CD4-positive, alpha-beta T cell treated with Interferon gamma for 1 hour (primary cell): ENCODE measurements around the gene MORN5.

Source experiments
- DNase-seq: peaks from one replicate; pipeline ENCODE4 v3.0.0-alpha.2; 2020

MORN5 gene

DNA sequence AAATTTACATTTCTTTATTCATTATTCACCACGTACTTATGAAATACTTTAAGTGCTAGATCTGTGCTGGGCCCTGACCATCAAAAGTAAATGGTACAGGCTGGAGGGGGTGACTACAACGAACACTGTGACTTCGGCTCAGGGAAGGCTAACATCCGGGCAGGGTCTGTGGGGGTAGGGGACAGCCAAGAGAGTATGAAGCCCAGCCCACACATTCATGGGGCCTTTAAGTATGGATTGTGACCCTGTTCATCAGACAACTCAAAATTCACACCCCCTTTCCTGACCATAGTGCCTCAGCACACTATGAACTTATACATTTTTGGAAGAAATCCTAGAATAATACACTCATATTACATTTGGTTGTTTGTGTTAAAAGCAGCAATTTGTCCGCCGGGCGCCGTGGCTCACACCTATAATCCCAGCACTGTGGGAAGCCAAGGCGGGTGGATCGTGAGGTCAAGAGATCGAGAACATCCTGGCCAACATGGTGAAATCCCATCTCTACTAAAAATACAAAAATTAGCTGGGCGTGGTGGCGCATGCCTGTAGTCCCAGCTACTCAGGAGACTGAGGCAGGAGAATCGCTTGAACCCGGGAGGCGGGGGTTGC, 33.3 kb downstream of the MORN5 start:
- no peak for DNase-seq

- no peak for DNase-seq
Observed at GRCh38 chr9:122193651-122194050, 33.9 kb downstream of the MORN5 start.

- no peak for DNase-seq
Observed at GRCh38 chr9:122195875-122196274, 36.2 kb downstream of the MORN5 start.

DNA sequence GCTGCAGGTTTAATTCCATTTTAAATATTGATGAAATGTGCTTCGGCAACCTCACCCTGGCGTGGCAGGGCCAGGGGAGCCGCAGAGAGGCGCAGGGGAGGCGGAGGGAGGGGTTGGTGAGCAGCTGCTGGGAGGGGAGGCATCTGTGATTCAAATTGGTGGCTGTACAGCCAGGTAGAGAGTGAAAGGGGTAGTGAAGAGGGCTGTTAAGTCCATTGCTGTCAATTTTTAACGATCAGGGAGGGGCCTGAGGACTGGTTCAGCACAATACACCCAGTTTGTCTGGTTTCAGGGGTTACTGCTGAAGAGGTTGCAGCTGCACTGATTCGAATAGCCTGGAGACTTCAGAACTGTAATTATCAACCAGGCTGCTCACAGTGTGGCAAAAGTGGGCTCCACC, 37.7 kb downstream of the MORN5 start:
- DNase-seq = no peak

GRCh38 chr9:122197882-122198281, 38.2 kb downstream of the MORN5 start:
- DNase-seq = no peak

GRCh38 chr9:122200960-122201595, 41.4 kb downstream of the MORN5 start:
- DNase-seq = no peak

DNA sequence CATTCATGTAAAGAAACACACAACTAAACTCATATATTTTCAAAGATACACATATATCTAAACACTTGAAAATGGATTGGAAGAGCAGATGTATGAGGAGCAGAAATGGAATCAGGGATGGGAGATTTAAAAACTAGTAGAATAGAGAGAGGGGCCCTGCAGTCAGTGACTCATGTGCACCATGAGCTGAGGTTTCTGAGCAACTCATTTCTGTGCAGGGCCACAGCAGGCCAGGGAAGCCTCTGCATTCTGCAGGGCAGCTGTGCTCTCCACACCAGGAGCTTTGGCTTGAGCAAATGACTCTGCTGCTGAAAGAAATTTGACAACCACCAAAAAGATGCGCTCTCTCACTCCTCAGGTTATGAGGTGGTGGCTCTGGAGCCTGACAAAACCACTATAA, 41.9 kb downstream of the MORN5 start:
- DNase-seq = no peak

GRCh38 chr9:122202111-122202510, 42.4 kb downstream of the MORN5 start:
- no peak for DNase-seq

- no peak for DNase-seq
Observed at GRCh38 chr9:122204055-122204454, 44.3 kb downstream of the MORN5 start.

DNA sequence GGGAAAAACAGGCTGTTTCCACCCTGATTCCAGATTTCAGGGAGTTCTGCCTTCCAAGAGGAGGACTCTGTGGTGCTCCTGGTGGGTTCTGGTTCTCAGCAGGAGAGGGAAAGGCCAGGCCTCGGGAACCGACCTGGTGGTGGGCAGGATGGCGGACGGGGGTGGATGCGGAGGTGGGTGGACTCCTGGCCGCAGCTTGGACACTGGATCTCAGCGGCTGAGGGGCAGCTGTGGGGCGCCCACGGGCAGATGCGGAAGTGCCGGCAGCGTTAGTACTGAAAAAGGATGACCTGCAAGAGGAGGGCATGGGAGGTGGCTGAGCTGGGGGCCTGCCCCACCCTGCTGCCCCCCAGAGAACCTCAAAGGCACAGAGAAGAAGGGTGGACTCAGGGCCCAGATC, 44.8 kb downstream of the MORN5 start:
- DNase-seq = no peak

DNA sequence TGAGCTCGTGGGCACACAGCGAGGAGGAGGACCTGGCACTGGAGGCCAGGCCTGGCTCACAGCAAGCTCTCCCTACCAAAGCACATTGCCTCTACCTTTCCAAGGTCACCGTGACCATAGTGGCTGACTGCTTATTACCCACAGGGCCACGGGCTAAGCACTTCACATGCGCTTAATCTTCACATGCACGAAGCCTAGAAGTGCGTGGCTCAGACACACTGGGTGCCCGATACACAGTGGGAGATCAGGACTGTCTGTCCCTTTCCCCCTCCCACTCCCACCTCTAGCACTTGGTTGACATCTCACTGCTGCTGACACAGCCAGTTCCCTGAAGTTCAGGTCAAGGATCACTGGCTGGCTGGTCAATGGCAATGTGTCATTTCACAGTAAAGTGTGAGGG, 45.5 kb downstream of the MORN5 start:
- no peak for DNase-seq

DNA sequence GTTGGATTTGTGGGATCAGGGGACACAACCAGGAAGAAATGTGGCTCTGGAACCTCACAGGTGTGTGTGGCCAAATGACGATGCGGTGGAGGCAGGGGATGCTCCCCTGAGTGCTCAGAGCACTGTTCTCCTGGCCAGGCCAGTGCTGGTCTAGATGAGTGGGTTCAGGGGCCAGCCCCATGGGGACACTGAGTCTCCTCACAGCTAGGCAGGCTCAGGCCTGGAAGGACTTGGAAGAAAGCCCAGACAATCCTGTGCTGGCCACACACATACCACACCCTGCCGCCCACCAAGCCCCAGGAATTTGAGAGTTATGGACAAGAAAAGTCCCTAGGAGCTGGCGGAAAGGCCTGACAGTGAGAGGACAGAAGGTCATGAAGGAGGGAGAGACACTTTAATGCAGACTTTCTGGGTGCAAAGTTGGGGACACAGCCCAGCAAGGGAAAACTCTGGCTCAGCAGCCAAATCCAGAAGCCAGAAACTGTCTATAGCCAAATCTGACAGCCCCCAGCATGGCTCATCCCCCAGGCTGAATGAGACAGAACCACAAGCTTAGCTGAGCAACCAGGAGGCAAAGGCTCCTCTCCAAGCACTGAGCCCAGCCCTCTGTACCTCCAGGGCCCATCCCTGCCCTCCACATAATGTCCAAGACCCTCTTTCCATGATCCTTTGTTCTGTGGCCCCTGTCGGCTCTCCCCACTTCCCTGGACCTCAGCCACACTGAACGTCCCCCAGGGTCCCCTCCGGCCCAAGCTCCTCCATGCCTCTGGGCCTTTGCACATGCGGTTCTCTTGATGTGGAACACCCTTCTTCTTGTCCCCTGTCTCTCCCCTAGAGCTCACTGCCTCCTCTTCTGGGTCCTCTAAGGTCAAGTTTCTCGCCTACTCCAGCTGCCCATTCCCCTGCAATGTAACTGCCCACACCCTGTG, 46.7 kb downstream of the MORN5 start:
- DNase-seq = no peak

GRCh38 chr9:122207096-122207495, 47.4 kb downstream of the MORN5 start:
- DNase-seq = no peak

DNA sequence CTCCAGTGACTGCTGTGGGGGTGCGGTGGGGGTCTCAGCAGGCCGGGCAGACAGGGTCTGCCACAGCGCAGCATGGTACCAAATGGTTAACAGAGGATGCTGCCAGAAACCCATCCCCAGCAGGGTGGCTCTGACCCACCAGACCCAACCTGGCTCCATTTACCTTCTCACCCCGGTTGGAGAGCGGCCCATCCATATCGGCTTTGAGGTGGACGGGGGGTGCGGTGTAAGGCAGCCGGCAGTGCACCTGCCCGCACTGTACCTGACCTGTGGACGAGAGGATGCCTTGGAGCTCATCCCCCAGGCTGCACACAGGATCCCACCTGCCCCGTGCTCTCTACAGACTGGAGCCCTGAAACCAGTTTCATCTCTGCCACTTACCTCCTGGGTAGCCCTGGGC, 49.7 kb downstream of the MORN5 start:
- DNase-seq = no peak

- no peak for DNase-seq
Observed at GRCh38 chr9:122212473-122213004, 52.8 kb downstream of the MORN5 start.

DNA sequence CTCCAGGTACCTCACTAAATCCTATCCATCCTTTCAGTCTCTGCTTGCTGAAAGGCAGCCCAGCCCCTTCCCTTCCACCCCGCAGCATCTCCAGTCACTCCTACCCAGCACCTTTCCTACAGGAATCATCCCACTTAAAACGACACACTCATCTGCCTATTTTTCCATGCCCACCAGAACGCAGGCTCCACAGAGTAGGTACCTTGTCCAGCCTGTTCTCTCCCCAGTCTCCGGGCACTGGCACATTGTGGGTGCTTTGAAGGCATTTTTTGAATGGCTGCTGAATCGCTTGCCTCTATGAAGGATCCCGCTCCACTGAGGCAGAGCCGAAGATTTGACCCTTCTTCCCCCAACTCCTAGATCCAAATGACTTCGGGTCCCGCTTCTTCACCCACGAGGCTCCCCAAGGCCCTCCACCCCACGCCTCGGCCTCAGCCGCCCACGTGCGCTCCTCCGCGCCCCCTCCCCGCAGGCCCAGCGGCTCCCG, 53.4 kb downstream of the MORN5 start:
- DNase-seq = no peak

DNA sequence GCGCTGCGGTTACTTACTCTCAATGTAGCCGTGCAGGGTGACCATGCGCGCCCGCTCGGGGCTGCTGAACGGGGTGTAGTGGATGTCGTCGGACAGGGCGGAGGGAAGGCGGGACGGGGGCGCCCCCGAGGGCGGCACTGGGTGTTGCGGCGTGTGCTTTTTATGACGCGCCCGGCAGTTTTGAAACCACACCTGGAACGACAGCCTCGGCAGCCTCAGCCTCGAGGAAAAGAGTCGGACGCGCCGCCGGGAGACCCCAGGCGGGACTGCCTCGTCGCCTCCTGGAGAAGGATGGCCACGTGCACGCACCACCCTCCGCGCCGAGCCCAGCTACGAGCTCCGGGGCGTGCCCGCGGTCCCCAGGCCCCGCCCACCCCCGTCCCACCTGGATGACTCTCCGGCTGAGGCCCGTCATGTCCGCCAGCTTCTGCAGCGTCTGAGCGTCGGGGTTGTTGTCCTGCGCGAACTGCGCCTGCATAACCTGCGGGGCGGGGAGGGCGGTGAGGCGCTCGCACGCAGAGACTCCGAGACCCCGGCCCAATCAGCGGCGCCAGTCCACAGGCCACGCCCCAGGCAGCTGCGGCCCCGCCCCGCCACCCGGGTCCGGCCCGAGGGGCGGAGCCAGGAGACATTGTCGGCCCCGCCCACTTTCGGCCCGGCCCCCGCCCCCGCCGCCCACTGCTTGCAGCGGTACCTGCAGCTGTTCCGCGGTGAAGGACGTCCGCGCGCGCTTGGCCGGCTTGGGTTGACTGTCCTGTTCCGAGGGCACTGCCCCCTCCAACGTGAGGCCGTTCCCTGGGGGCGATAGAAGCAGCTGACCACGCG, 54.1 kb downstream of the MORN5 start:
- peak; percentile 53 for DNase-seq

GRCh38 chr9:122214507-122214906, 54.8 kb downstream of the MORN5 start:
- DNase-seq = no peak

DNA sequence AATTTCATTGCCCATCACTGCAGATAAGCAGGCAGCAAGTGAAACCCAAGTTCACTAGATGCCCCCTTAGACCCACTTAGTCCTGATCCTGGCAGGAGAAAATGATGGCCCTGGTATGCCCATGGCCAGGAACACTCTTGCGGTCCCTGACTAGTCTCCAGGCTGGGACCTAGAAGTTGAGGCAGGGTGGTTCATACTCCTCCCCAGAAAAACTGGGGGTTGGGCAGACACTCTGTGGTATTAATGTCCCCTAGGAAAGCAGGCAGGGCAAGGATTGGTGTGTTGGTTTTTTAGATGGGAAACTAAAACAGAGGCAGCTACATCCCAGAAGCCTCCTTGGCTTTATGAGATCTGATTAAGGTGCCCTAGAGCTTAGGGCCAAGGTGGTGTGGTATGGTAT, 56.0 kb downstream of the MORN5 start:
- no peak for DNase-seq

DNA sequence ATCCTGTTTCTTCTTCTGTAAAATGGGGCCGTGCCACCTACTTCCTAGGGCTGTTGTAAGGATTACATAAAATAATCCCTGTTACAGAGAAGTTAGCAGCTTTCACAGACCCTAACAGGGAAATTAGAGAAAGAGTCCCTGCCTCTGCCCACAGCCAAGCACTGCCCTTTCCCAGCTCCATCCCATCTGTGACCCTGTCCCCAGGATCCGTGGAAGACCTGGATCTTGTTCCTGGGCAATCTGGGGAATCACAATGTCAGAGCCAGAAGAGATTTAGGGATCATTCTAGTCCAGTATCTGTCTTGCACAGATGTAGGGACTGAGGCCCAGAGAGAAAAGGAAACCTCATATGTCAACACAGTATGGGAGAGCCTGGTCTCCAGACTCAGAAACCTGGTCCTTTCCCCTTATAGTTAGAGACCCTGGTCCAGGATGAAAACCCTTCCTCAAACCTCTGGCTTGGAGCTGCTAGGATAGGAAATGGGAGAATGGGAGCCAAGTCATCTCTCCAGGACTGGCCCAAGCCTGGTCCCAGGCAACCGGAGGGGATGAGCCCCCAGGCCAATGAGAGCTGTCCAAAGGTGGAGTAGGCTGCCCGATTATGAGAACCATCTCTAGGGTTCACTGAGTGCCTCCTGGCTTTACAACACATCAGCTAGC, 56.6 kb downstream of the MORN5 start:
- DNase-seq = no peak

GRCh38 chr9:122216798-122217418, 57.2 kb downstream of the MORN5 start:
- DNase-seq = no peak

GRCh38 chr9:122217640-122218039, 57.9 kb downstream of the MORN5 start:
- no peak for DNase-seq
